ENCODE measurements around the gene FGFRL1. TPM values are rescaled to one million over a fixed set of nuclear protein-coding genes. Genes with fewer than 3 reads are reported as not detected.

The FGFRL1 gene
- total RNA-seq (10 to 100 TPM; 17.1 to 18.4 TPM), polyA plus RNA-seq (1 to 10 TPM in 1 of 3 donors, under 1 TPM in 2; 0.65 to 1.2 (median 0.73) TPM), total RNA-seq (13.8 to 30.8 (median 22.6) reads per million in 6 experiments)

- Mint-ChIP-seq H3K36me3 (peaks cover 0 to 3% (median 1%) of the 10 kb centered on the region in 3 donors), H3K9me3 (no peaks in the 10 kb centered on the region), H3K27me3 (peaks cover 8 to 33% (median 23%) of the 10 kb centered on the region in 5 donors), H3K4me3 (peak within 1 kb of the TSS; percentile 83 to 96 (median 92)), H3K27ac (peak within 1 kb of the TSS; percentile 81 to 97 (median 94)), H3K4me1 (peaks cover 9 to 20% (median 17%) of the 10 kb centered on the region in 4 donors)
- ATAC-seq (peak; percentile 55 to 67), DNase-seq (peak; percentile 75 to 94 (median 84))
- POLR2A ChIA-PET, result interaction anchor here (1.1 to 3.2 kb wide), 4 partner anchors 24 to 238 kb away, joined by 4 to 12 read pairs (median 8); partner anchors contain the start of genes CTBP1 and IDUA
Measured at GRCh38 chr4:1011022-1011665, at the start of gene FGFRL1. TSS of gene FGFRL1 (plus strand) at chr4:1011626. CDS start at chr4:1012486, 860 bp downstream.

GRCh38 chr4:962231-963208, 48.9 kb upstream of the FGFRL1 start:
- Mint-ChIP-seq H3K4me1 (peaks cover 0 to 3% (median 0%) of the 10 kb centered on the region in 4 donors), H3K36me3 (peaks cover 0 to 2% (median 0%) of the 10 kb centered on the region in 3 donors), H3K27ac (no peak overlapping the region), H3K9me3 (no peaks in the 10 kb centered on the region), H3K27me3 (no peaks in the 10 kb centered on the region), H3K4me3 (no peak overlapping the region)
- ATAC-seq, result no peak
- POLR2A ChIA-PET, result interaction anchor here (0.9 to 1.2 kb wide), 2 partner anchors 10 to 47 kb away, joined by 3 to 4 read pairs; no protein-coding TSS in a partner anchor
- DNase-seq, result no peak

- ATAC-seq (no peak), DNase-seq (peak in 1 of 10 donors; percentile 51)
- Mint-ChIP-seq H3K9me3 (no peaks in the 10 kb centered on the region), H3K27ac (peak overlapping the region in 3 of 10 donors; percentile 9 to 75 (median 47)), H3K27me3 (no peaks in the 10 kb centered on the region), H3K4me1 (peaks cover 0 to 3% (median 0%) of the 10 kb centered on the region in 4 donors), H3K4me3 (no peak overlapping the region), H3K36me3 (no peaks in the 10 kb centered on the region)
- POLR2A ChIA-PET, result no interaction called here
Measured at GRCh38 chr4:963276-964225, 47.9 kb upstream of the FGFRL1 start.

GRCh38 chr4:964346-965025, 46.9 kb upstream of the FGFRL1 start:
- H3K36me3 Mint-ChIP-seq, result no peaks in the 10 kb centered on the region
- DNase-seq (peak in 1 of 10 donors; percentile 49), ATAC-seq (no peak)
- peaks cover 0 to 3% (median 1%) of the 10 kb centered on the region in 4 donors for H3K4me1 Mint-ChIP-seq
- H3K4me3 Mint-ChIP-seq, result no peak overlapping the region
- H3K27me3 Mint-ChIP-seq, result no peaks in the 10 kb centered on the region
- no peak overlapping the region for H3K27ac Mint-ChIP-seq
- POLR2A ChIA-PET, result no interaction called here
- no peaks in the 10 kb centered on the region for H3K9me3 Mint-ChIP-seq

GRCh38 chr4:965048-965765, 46.2 kb upstream of the FGFRL1 start:
- peaks cover 0 to 8% (median 5%) of the 10 kb centered on the region in 4 donors for H3K4me1 Mint-ChIP-seq
- H3K36me3 Mint-ChIP-seq, result no peaks in the 10 kb centered on the region
- no peak for ATAC-seq

GRCh38 chr4:965766-966134, 45.7 kb upstream of the FGFRL1 start:
- Mint-ChIP-seq H3K9me3 (no peaks in the 10 kb centered on the region), H3K27ac (peak overlapping the region in 2 of 10 donors; percentile 11 to 49), H3K4me1 (peaks cover 3 to 13% (median 10%) of the 10 kb centered on the region in 4 donors), H3K27me3 (no peaks in the 10 kb centered on the region), H3K36me3 (no peaks in the 10 kb centered on the region), H3K4me3 (no peak overlapping the region)
- DNase-seq, result no peak
- POLR2A ChIA-PET, result no interaction called here
- ATAC-seq, result no peak

More at GRCh38 chr4:965048-965765, 46.2 kb upstream of the FGFRL1 start:
- no peaks in the 10 kb centered on the region for H3K27me3 Mint-ChIP-seq
- peak in 1 of 10 donors; percentile 44 for DNase-seq
- no peaks in the 10 kb centered on the region for H3K9me3 Mint-ChIP-seq
- POLR2A ChIA-PET, result no interaction called here
- H3K27ac Mint-ChIP-seq, result no peak overlapping the region
- H3K4me3 Mint-ChIP-seq, result no peak overlapping the region

- DNase-seq (no peak), ATAC-seq (no peak)
- Mint-ChIP-seq H3K36me3 (no peaks in the 10 kb centered on the region), H3K4me1 (peaks cover 6 to 20% (median 17%) of the 10 kb centered on the region in 4 donors), H3K27ac (peak overlapping the region in 1 of 10 donors; percentile 49), H3K9me3 (no peaks in the 10 kb centered on the region), H3K4me3 (no peak overlapping the region), H3K27me3 (no peaks in the 10 kb centered on the region)
- POLR2A ChIA-PET, result interaction anchor here (0.8 kb wide), 1 partner anchor 185 kb away, joined by 3 read pairs; no protein-coding TSS in a partner anchor
Measured at GRCh38 chr4:966266-967112, 44.9 kb upstream of the FGFRL1 start.

GRCh38 chr4:967113-968104, 44.0 kb upstream of the FGFRL1 start:
- H3K4me3 Mint-ChIP-seq, result peak overlapping the region in 2 of 10 donors; percentile 19 to 45
- DNase-seq (no peak), ATAC-seq (no peak)
- POLR2A ChIA-PET, result interaction anchor here (0.8 kb wide), 1 partner anchor 186 kb away, joined by 3 read pairs; no protein-coding TSS in a partner anchor
- H3K27ac Mint-ChIP-seq, result no peak overlapping the region
- no peaks in the 10 kb centered on the region for H3K27me3 Mint-ChIP-seq
- no peaks in the 10 kb centered on the region for H3K36me3 Mint-ChIP-seq
- peaks cover 6 to 25% (median 19%) of the 10 kb centered on the region in 4 donors for H3K4me1 Mint-ChIP-seq
- H3K9me3 Mint-ChIP-seq, result no peaks in the 10 kb centered on the region

GRCh38 chr4:968221-968620, 43.2 kb upstream of the FGFRL1 start:
- Mint-ChIP-seq H3K4me3 (peak overlapping the region in 1 of 10 donors; percentile 19), H3K27ac (no peak overlapping the region), H3K27me3 (no peaks in the 10 kb centered on the region), H3K4me1 (peaks cover 6 to 25% (median 19%) of the 10 kb centered on the region in 4 donors), H3K9me3 (no peaks in the 10 kb centered on the region), H3K36me3 (no peaks in the 10 kb centered on the region)
- POLR2A ChIA-PET, result no interaction called here
- DNase-seq, result no peak
- ATAC-seq, result no peak

Measured in naive thymus-derived CD8-positive, alpha-beta T cell (primary cell).